ENCODE results near the gene MMEL1.

DNA sequence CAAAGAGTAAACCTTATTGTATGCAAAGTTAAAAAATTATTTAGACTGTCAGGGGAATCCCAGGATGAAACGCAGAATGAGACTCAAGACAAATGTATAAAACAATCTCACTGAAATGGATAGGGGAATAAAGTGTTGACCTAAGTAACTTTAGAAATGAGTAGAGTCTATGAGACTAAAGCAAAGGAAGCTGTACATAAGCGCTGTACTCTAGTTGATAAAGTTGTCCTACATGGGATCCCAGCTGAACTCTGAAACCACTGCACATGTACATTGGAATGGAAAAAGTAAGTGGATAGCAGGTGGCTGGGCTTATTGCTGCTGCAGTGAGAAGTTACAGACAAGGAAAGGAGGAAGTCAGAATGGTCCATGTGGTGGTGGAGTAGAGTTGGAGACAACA is 18.7 kb downstream of the MMEL1 start:
- TF ChIP-seq, protein P1, sequence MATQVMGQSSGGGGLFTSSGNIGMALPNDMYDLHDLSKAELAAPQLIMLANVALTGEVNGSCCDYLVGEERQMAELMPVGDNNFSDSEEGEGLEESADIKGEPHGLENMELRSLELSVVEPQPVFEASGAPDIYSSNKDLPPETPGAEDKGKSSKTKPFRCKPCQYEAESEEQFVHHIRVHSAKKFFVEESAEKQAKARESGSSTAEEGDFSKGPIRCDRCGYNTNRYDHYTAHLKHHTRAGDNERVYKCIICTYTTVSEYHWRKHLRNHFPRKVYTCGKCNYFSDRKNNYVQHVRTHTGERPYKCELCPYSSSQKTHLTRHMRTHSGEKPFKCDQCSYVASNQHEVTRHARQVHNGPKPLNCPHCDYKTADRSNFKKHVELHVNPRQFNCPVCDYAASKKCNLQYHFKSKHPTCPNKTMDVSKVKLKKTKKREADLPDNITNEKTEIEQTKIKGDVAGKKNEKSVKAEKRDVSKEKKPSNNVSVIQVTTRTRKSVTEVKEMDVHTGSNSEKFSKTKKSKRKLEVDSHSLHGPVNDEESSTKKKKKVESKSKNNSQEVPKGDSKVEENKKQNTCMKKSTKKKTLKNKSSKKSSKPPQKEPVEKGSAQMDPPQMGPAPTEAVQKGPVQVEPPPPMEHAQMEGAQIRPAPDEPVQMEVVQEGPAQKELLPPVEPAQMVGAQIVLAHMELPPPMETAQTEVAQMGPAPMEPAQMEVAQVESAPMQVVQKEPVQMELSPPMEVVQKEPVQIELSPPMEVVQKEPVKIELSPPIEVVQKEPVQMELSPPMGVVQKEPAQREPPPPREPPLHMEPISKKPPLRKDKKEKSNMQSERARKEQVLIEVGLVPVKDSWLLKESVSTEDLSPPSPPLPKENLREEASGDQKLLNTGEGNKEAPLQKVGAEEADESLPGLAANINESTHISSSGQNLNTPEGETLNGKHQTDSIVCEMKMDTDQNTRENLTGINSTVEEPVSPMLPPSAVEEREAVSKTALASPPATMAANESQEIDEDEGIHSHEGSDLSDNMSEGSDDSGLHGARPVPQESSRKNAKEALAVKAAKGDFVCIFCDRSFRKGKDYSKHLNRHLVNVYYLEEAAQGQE (tag by site-specific recombination; IDR thresholded peaks at IDR 0.05), result no peak
- TF ChIP-seq, protein P2, sequence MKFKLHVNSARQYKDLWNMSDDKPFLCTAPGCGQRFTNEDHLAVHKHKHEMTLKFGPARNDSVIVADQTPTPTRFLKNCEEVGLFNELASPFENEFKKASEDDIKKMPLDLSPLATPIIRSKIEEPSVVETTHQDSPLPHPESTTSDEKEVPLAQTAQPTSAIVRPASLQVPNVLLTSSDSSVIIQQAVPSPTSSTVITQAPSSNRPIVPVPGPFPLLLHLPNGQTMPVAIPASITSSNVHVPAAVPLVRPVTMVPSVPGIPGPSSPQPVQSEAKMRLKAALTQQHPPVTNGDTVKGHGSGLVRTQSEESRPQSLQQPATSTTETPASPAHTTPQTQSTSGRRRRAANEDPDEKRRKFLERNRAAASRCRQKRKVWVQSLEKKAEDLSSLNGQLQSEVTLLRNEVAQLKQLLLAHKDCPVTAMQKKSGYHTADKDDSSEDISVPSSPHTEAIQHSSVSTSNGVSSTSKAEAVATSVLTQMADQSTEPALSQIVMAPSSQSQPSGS (tag by site-specific recombination; IDR thresholded peaks at IDR 0.05; ENCODE audit: low read depth), result no peak
- TF ChIP-seq TCF7L2 (IDR thresholded peaks at IDR 0.05; ENCODE audit: borderline replicate concordance, low read depth, low read length) (no peak), KLF10 (tag by site-specific recombination; IDR thresholded peaks at IDR 0.05) (no peak), ZNF239 (tag by site-specific recombination; IDR thresholded peaks at IDR 0.05) (no peak), ZNF623 (tag by site-specific recombination; IDR thresholded peaks at IDR 0.05) (no peak), ZNF114 (tag by site-specific recombination; IDR thresholded peaks at IDR 0.05) (no peak), ZNF175 (tag by site-specific recombination; IDR thresholded peaks at IDR 0.05) (no peak), ZNF777 (tag by site-specific recombination; IDR thresholded peaks at IDR 0.05; ENCODE audit: borderline replicate concordance) (no peak), ZNF549 (tag by site-specific recombination; IDR thresholded peaks at IDR 0.05) (no peak)
- TF ChIP-seq, protein P3, sequence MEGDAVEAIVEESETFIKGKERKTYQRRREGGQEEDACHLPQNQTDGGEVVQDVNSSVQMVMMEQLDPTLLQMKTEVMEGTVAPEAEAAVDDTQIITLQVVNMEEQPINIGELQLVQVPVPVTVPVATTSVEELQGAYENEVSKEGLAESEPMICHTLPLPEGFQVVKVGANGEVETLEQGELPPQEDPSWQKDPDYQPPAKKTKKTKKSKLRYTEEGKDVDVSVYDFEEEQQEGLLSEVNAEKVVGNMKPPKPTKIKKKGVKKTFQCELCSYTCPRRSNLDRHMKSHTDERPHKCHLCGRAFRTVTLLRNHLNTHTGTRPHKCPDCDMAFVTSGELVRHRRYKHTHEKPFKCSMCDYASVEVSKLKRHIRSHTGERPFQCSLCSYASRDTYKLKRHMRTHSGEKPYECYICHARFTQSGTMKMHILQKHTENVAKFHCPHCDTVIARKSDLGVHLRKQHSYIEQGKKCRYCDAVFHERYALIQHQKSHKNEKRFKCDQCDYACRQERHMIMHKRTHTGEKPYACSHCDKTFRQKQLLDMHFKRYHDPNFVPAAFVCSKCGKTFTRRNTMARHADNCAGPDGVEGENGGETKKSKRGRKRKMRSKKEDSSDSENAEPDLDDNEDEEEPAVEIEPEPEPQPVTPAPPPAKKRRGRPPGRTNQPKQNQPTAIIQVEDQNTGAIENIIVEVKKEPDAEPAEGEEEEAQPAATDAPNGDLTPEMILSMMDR (tag by site-specific recombination; IDR thresholded peaks at IDR 0.05), result no peak
- TF ChIP-seq, protein P4, sequence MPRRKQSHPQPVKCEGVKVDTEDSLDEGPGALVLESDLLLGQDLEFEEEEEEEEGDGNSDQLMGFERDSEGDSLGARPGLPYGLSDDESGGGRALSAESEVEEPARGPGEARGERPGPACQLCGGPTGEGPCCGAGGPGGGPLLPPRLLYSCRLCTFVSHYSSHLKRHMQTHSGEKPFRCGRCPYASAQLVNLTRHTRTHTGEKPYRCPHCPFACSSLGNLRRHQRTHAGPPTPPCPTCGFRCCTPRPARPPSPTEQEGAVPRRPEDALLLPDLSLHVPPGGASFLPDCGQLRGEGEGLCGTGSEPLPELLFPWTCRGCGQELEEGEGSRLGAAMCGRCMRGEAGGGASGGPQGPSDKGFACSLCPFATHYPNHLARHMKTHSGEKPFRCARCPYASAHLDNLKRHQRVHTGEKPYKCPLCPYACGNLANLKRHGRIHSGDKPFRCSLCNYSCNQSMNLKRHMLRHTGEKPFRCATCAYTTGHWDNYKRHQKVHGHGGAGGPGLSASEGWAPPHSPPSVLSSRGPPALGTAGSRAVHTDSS (tag by site-specific recombination; IDR thresholded peaks at IDR 0.05), result no peak
- TF ChIP-seq, protein P5, sequence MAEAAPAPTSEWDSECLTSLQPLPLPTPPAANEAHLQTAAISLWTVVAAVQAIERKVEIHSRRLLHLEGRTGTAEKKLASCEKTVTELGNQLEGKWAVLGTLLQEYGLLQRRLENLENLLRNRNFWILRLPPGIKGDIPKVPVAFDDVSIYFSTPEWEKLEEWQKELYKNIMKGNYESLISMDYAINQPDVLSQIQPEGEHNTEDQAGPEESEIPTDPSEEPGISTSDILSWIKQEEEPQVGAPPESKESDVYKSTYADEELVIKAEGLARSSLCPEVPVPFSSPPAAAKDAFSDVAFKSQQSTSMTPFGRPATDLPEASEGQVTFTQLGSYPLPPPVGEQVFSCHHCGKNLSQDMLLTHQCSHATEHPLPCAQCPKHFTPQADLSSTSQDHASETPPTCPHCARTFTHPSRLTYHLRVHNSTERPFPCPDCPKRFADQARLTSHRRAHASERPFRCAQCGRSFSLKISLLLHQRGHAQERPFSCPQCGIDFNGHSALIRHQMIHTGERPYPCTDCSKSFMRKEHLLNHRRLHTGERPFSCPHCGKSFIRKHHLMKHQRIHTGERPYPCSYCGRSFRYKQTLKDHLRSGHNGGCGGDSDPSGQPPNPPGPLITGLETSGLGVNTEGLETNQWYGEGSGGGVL (tag by site-specific recombination; IDR thresholded peaks at IDR 0.05), result no peak
